ENCODE measurements around the gene NSMF.
A peak's percentile ranks its signal among the peaks of the same experiment; 100 is the strongest.

The NSMF gene, protein sequence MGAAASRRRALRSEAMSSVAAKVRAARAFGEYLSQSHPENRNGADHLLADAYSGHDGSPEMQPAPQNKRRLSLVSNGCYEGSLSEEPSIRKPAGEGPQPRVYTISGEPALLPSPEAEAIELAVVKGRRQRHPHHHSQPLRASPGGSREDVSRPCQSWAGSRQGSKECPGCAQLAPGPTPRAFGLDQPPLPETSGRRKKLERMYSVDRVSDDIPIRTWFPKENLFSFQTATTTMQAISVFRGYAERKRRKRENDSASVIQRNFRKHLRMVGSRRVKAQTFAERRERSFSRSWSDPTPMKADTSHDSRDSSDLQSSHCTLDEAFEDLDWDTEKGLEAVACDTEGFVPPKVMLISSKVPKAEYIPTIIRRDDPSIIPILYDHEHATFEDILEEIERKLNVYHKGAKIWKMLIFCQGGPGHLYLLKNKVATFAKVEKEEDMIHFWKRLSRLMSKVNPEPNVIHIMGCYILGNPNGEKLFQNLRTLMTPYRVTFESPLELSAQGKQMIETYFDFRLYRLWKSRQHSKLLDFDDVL

DNA sequence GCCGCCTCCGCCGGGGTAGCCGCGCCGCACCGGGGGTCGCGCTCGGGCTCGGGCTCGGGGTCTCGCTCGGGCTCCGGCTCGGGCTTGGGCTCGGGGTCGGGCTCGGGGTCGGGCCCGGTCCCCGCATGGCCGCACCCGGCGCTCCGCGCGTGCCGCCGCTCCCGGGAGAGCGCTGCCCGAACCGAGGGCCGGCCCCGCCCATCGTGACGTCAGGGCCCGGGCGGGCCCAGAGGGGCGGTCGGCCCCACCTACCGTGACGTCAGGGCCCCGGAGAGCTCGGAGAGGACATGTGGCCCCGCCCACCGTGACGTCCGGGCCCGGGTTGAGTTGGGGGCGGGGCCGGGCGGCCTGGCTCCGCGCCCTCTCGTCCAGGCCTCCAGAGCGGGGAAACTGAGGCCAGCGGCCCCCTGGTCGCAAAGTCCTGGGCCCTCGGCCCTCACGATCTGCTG lies at the start of gene NSMF:
Gene NSMF (minus strand): TSS at position 183 of the 449 bp plus-strand sequence. CDS start 232 bp downstream, outside the sequence.
- peak; percentile 93 to 98 for DNase-seq

DNA sequence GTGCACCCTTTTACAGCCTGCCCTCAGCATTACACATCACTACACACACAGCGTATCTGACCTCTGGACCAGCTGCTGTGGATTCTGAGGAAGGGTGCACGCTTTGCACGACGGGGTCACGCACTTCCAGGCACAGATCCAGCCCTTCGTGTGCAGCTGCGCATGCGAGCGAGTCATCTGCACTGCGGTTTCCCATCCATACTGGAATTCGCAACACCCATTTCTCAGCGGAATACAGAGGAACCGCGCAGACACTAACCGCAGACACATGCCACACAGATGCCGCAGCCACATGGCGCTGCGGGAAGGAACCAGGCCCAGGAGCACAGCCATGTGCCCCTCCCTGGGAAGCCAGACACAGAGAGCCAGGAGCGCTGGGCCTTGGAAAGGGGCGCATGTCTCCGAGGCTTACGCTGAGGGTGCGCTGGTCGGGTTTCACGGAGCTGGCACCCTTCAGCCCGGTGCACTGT lies 47.6 kb upstream of the NSMF start:
- DNase-seq: no peak

DNA sequence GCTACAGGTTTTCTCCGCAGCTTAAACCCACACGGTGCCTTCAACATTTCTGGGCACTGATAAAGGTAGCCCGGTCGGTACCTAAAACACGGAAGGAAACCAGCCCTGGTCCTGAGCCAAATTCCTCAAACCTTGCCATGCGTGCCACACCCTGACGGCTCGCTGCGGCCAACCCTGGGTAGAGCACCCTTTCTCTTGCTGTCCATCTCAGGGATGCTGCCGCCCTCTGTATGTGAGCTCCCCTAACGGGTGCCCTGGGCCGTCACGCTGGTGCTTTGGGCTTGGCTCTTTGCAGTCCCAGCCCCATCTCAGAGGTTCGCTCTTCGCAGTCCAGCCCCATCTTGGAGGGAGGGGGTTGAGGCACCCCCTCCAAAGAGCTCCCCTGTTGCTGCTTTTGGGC lies 47.1 kb upstream of the NSMF start:
- DNase-seq: no peak

DNA sequence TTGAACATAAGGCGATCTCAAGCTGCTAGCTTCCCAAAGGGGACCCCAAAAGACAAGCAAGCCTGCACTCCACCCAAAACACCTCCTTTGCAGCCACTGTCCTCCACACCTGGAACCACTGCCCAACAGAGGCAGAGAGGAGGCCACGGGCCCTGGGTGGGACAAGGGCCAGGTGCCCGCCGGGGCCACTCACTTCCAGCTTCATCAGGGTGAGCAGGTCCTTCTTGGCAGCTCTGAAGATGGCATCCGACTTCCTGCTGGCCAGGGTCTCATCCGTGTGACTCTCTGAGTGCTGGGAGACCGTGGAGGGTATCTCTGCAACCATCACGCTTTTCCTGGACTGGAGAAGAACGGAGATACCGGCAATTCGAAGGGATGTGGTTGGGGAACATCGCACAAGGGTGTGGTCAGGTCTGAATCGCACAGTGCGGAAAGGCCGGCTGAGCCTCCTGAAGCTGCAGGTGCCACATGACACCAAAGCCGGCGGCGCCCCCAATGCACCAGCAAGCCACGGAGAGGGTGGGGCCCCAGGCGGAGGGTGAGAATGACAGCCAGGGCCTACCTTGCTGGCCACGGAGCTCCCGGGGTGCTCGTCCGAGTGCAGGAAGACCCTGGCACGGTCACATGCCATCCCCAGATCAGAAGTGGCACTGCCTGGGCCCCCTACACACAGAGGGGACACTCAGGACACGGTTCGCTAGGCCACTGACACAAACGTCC lies 46.4 kb upstream of the NSMF start:
- DNase-seq: no peak

DNA sequence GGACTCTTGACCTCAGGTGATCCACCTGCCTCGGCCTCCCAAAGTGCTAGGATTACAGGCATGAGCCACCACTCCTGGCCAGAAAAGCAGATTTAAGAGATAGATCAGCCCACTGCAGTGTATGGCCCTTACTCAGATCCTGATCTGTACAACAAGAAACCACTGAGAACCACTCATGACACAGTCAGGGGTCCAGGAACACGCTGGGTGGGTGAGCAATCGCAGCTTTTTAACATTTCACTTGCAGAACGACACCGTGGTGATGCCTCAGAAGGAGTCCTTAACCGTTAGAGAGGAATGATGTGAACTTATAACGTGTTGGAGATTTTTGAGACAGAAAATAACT lies 45.3 kb upstream of the NSMF start:
- DNase-seq: no peak

DNA sequence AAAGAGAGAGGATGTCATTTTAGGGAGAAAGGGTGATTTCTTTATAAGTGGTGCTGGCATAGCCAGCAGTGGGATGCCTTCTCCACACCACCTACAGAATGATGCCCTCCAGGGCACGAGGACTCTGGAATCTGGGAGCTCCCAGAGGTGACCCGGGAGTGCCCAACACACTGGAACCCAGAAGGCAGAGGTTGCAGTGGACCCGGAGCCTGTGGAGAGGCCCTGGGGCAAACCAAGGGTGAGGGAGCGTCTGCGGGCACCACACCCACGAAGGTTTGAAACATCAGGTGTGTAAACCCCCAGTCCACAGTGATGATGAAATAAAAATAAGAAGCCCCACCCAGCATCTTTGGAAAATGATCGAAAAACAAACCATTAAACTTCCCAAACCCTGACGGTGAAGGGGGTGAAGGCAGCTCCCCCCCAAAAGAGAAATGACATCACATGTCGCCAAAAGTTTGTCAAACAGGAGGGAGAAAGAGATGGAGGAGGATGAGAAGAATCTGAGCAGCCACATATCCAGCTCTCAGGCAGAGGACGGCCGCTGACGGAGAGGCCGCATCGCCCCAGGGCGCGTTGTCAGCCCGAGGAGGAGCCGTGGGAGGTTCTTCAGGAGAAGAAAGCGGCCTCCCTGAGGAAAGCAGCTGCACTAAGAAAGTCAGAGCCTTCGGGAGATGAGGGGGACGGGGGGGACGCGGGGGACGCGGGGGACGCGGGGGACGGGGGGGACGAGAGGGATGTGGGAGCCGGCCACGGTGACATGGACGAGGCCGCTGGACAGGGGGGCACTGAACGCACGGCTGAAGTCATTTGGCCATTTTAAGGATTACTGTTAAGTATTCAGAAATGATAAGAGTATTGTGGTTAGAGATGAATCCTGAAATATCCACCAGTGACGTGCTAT lies 43.1 kb upstream of the NSMF start:
- no peak for DNase-seq

DNA sequence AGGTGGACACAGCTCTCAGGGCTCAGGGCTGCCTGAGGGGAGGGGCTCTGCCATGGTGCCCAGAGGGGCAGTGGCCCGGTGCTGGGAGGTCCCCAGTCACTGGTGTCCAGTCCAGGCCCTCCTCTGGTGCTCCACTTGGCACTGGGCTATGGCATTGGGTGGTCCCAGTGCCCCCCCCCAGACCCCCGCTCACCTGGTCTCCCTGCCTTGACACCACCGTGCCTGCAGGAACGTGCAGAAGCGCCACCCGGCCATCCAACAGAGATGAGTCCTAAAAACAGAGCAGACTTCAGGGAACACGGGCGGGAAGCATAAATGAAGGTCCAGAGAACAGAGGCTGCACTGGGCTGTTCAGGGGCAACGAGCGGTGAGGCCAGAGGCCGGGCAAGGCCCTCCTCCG lies 42.3 kb upstream of the NSMF start:
- DNase-seq: no peak

DNA sequence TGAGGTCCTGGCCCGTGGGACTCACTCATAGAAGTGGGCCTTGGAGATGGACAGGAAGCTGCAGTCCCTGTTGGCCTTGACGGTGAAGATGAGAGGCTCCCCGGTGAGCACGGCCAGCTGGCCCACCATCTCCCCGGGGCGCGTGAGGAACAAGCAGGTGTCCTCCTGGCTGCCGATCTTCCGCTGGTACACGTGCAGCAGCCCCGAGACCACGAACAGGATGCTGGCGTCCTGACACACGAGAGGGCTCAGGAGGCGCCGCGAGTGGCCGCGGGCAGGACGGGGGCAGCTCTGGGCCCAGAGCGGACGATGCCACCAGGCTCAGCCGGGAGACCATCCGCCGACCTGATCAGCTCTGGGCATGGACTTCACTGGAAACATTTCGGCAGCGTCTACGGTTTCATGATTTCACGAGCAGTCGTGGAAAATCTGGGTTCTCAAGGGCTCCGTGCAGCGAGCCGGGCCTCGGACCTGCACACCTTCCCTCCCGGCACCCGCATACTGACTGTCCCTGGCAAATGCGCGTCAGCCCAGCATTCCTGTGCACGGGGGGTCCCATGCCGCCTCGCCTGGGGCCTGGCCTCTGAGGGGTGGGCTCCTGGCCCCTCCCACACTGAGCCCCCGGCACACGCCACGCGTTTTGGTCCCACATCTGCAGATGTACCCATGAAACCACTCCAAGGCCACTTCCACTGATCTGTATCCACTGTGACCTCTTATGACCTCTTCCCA lies 41.7 kb upstream of the NSMF start:
- no peak for DNase-seq

DNA sequence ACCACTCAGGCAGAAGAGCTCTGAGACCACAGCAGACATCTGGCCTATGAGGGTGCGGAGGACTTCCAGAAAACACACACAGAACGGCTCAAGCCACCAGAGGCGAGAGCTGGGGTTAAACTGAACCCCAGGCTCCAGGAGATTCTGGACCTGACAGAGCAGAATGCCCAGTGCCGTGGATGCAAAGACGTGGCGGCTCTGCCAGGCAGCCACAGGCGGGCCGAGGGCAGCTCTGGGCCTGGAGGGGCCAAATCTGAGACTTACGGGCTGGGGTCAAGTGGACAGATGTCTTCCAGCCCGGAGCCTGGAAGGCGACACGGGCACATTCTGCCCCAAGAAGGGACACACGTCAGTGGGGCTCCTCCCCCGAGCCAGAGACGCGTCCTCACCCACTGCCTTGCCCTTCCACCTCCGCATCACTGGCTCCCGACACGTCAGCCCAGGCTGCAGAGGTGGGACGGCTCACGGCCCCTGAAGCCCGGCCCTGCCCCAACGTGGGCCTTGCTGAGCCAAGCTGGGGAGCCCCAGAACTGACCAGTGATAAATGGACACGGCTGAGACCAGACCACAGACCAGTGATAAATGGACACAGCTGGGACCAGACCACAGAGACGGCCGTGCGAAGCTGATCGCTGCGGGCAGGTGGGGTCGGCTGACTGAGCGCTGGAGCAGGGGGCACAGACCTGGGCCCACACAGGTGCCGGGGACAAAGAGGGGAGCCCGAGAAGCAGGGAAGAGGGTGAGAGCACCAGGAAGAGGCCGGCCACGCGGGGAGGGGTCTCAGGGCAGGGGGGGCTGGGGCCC lies 40.9 kb upstream of the NSMF start:
- no peak for DNase-seq

DNA sequence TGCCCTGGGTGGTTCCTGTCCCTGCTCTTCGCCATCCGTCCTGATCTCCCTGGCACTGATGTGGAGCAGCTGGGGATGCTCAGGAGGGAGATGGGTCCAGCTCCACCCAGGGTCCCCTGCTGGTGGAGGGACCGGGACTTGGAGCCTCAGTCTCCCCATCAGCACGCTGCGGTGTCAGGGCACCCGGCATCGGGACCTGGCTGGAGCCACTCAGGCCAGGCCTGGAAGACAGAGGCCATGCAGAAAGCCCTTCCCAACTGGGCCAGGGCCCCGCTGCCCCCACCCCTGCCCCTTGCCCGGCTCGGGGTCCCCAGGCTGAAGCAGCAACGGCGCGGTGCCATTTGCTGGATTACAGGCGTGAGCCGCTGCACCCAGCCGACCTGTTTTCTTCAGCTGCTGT lies 40.3 kb upstream of the NSMF start:
- DNase-seq: no peak

DNA sequence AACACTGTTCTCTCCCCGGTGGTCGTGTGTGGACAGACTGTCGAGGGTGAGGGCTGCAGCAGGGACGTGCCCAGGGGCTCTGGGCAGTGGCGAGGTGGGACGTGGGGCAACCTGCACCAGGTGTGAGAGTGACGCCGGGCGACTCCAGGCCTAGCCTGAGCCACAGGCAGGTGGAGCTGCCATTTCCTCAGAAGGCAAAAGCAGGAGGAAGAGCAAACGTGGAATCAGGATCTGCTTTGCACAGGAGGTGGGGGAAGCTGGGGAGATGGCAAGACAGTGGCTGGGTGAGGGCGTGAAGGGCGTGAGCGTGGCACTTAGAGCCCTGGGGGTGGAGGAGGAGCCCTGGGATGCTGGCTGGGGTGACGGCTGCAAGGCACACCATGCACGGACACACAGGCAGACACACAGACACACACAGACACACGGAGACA lies 39.6 kb upstream of the NSMF start:
- no peak for DNase-seq

DNA sequence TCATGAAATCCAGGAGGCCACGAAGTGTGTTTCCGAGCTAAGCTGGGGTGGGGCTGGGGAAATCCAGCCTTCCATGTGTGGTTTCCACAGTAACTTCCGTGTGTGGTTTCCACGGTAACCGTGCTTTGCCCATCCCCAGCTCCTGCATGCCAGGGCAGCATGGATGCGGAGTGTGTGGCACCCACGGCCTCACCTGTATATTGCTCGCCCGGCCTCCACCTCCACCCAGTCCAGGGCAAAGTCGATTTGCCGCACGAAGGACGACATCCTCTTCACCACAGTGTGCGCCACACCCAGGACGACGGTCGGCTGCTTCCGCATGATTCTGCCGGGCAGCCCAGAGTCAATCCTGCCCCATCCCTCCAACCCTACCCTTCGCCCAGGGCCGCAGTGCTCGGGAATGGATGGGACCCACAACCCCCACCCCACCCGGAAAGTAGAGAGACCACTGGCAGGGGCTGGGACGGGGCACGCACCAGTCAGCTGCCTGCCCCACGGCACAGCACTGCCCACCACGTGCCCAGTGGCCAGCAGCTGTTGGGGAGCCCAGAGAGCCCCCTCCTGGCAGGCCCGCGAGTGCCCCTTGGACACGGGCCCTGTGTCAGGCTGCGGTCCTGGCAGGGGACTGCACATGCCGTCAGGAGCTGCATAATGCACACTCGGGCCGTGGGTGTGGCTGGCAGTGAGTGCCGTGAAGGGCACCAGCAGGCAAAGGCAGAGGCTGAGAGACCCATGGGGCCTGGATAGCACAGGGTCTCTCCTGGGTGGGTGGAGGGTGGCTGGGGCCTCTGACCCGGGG lies 39.0 kb upstream of the NSMF start:
- DNase-seq: no peak

DNA sequence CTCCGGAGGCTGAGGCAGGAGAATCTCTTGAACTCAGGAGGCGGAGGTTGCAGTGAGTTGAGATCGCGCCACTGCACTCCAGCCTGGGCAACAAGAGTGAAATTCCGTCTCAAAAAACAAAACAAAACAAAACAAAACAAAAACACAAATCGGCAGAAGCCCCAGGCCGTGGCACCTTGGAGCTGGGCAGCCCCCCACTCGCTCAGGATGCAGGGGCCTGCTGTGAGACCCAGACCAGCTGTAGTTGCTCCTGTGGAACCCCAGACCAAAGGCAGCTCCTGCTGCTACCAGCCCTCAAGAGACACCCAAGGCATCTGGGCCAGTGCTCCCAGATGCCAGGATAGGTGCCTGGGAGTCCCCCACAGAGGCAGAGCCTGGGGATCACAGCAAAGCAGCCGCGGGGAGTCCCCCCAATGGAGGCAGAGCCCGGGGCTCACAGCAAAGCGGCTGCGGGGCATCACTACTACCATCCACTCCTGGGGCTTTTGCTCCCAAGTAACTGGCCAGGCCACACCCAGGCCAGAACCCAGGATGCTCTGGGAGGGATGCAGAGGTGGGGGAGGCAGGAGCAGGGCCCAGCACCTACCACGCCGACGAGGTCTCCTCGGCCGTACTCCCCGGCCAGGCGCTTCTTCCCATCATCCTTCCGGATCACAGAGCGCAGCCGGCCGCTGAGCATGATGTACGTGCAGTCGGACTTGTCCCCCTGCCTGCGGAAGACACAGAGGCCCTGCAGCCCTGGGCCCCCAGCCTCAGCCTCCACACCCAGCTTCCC lies 37.7 kb upstream of the NSMF start:
- DNase-seq: no peak

DNA sequence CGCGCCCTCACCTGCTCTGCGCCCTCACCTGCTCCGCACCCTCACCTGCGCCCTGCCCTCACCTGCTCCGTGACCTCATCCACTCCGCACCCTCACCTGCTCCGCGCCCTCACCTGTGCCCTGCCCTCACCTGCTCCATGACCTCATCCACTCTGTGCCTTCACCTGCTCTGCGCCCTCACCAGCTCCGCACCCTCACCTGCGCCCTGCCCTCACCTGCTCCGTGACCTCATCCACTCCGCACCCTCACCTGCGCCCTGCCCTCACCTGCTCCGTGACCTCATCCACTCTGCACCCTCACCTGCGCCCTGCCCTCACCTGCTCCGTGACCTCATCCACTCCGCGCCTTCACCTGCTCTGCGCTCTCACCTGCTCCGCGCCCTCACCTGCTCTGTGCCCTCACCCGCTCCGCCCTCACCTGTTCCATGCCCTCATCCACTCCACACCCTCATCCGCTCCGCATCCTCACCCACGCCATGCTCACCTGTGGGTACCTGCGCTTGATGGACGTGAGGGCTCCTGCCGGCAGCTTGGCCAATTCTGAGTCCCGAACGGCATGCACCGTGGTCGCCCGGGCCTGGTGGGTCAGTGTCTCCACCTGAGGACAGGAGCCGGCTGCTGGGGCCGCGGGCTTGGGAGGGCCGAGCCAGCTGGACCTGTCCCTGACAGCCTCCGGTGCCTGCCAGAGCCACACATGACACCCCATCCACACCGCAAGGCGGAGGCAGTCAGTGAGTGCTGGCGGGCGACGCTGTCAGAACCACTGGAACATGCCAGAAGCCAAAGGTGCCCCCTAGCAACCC lies 35.6 kb upstream of the NSMF start:
- no peak for DNase-seq

DNA sequence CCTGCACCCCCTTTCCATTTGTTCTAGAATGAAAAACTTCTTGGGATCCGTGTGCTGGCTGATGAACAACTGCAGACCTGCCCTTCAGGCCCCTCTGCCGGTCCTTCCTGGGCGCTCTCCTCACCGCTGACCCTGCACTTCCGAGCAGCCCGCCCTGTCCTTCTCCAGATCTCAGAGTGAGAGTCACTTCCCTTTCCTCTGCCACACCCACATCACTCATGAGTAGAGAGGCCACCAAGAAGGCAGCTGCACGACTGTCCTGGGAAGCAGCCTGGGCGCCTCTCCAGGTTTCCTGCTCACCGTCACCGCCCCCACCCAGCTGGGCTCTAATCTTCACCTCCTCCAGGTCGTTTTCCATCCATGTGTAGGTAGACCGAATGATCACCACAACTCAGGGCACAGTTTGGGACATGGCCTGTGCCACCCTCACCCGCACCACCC lies 35.0 kb upstream of the NSMF start:
- DNase-seq: no peak

DNA sequence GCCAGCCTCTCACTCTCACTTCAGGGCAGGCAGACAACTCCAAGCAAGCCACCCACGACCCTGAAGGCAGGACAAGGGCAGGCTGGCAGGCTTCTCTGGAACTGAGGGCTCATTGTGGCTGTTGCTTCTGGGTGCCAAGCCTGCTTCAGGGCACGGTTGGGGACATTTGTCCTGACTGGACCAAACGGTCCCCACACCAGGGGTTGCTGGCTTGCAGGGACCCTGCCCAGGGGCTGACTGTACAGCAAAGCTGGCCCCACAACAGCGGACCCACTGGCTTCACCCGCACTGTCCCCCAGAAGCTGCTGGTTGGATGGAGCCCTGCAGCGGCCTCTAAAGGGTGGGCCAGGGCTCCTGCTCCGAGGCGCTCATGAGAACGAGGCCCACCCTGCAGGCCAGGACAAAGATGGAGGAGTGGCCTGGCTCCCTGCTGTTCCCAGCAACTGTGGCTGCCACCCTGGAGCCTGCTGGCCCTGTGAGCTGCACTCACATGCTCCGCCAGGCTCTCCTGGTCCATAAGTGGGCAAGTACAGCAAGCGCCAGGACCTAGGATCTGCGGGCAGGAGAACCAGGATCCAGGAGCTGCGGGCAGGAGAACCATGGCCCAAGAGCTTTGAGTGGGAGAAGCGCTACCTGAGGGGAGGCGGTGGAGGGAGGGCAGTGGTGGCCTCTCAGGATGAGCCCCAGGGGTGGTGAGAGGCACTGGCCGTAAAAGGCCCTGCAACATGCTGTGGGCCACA lies 34.4 kb upstream of the NSMF start:
- DNase-seq: no peak

DNA sequence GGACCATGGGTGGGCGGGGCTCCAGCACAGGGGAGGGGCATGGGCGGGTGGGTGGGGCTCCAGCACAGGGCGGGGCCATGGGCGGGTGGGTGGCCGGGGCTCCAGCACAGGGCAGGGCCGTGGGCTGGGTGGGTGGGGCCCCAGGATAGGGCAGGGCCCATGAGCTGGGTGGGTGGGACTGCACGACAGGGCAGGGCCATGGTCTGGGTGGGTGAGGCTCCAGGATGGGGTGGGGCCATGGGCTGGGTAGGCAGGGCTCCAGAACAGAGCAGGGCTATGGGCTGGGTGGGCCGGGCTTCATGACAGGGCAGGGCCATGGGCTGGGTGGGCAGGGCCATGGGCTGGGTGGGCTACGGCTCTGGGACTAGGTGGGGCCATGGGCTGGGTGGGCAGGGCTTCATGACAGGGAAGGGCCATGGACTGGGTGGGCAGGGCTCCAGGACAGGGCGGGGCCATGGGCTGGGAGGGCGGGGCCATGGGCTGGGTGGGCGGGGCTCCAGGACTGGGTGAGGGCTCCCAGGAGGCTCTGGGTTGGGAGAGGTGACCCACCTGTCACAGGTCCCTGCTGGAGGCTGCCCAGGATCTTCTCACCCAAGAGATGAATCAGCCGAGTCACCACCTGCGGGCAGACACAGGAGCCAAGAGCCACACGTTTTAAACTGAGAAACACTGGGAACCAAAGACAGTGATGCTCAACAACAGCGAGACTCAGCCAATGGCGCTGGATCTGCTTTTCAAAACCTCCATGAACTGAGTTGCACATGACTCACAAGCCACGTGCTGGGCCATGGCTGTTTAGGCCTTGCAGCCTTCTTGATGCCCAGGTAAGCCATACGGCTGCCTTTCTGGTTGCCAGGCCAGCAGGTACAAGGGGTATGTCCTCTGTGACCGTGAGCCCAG lies 33.6 kb upstream of the NSMF start:
- peak in 1 of 2 experiments; percentile 9 for DNase-seq
